Amniotic stem cell (primary cell): ENCODE results near the gene OGFOD2.

Source experiments
- DNase-seq: peaks from one replicate; lab custom pipeline; 2025; lab: John Stamatoyannopoulos, UW

Gene OGFOD2

DNA sequence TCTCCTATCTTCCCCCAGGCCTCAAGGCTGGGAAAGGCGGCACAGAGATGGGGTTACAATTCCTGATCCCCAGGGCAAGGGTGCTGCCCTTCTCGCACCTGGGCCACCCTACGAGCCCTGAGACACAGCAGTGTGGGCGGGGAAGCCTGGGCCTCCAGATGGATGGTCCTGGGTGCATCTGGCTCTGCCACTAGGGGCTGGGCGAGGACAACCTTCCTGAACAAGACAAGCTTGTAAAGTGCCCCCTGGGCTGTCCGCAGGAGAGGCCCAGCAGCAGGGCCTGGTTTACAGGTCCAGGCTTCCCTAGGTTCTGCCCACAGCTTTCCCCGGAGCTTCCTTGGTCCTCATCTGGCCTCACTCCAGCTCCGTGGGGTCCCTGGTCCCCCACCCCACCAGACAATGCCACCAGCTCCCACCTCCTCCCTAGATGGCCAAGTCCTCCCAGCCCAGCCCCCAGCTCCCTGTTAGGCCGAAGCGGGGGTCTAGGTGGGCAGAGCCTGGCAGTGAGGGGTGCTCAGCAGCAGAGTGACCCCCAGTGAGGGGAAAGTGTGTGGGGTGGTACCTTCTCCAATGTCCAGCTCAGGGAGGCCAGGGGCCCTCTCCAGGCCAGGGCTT is 14.3 kb downstream of the OGFOD2 start:
- no peak for DNase-seq

GRCh38 chr12:122989874-122990419 is 14.9 kb downstream of the OGFOD2 start:
- DNase-seq, result no peak

- no peak for DNase-seq
Observed at GRCh38 chr12:122990561-122990960, 15.5 kb downstream of the OGFOD2 start.

GRCh38 chr12:122990961-122991622 is 16.0 kb downstream of the OGFOD2 start:
- DNase-seq, result no peak

- DNase-seq, result no peak
Observed at GRCh38 chr12:122991623-122992275, 16.7 kb downstream of the OGFOD2 start.

GRCh38 chr12:122992386-122992785 is 17.3 kb downstream of the OGFOD2 start:
- DNase-seq, result no peak

- no peak for DNase-seq
Observed at GRCh38 chr12:122994140-122994675, 19.2 kb downstream of the OGFOD2 start.

- DNase-seq, result no peak
Observed at GRCh38 chr12:122994781-122995502, 19.9 kb downstream of the OGFOD2 start.

DNA sequence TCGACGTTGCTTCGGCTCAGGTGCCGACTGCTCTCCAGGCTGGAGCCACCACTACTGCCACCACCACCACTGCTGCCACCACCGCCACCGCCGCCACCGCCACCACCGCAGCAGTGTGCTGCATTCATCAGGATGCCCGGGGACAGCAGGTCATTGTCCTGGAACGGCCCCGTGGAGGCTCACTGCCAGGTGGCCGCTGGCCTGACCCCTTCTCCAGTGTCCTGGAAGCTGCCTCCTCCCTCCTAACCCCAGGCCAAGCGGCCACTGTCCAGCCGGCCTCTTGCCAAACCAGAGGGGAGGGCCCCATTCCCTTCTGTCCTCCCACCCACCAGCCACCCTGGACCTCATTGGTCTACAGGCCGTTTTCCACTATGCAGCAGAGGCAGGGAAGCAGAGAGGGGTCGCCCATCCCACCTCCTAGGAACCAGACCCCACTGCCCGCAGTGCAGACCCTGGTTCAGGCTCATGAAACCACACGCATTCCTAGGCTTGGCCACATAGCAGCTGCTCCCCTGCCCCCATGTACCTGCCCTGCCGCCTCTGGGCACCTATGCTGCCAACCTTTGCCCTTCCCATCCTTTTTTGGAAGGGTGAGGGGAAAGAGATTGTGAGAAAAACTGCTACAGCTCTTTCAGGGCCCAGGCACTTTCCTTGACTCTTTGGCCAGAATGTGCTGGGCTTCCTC is 20.6 kb downstream of the OGFOD2 start:
- DNase-seq, result no peak

DNA sequence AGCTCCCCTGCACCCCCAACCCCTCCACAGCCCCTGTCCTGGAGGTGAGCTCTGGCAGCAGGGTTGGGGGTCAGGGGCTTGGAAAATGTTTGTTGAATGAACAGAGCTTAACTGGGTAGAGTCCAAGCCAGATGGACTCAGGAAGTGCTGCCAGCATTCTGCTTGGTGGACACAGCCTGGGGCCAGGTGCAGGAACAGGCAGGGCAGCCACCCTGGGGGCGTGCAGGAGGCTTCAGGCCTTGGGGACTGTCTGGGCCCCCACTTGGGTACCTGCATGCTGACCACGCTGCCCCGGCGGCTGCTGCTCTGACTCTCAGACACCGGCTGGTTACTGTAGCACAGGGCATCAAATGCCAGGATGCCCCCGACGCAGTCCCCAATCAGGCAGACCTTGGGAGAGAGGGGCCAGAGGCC is 21.2 kb downstream of the OGFOD2 start:
- no peak for DNase-seq

- no peak for DNase-seq
Observed at GRCh38 chr12:122996621-122997342, 21.7 kb downstream of the OGFOD2 start.

- DNase-seq, result no peak
Observed at GRCh38 chr12:122997343-122998250, 22.6 kb downstream of the OGFOD2 start.

GRCh38 chr12:122998316-122998715 is 23.3 kb downstream of the OGFOD2 start:
- no peak for DNase-seq

- DNase-seq, result no peak
Observed at GRCh38 chr12:122999196-122999946, 24.3 kb downstream of the OGFOD2 start.

DNA sequence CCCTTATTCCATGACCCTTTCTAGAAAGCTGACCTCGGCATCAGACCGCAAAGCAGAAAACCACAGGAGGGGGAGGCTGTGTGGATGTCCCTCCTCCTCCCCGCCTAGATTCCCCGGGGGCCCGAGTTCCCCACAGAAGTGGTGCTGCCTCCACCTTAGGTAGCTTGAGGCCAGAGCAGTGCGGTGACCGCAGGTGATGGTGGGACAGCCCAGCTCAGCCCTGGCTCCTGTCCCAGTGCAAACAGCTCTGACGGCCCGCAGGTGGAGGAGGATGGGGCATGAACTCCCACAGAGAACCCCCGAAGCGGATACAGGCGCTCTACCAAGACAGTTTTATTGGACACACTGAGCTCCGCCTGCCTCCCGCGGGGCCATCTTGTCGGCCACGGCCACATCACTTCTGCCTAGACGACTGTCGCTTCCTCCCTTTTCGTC is 25.0 kb downstream of the OGFOD2 start:
- no peak for DNase-seq

DNA sequence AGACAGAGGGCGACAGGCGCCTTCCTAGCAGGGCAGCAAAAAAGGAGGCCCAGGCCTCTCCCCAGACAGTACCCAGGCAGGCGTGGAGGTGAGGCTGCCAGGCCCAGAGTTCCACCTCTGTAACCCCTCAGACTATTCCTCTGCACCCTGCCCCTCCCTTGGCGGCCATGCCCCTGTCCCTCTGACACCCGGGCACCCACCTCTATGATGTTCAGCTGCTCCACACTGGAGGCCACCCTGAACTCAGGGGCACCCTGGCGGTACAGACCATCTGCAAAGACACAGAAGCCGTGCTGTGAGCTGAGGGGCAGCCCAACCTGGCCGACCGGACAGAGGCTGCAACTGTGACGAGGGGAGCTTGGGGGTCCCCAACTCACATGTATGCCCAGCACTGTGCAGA is 25.5 kb downstream of the OGFOD2 start:
- DNase-seq, result no peak

- no peak for DNase-seq
Observed at GRCh38 chr12:123001464-123001863, 26.4 kb downstream of the OGFOD2 start.

DNA sequence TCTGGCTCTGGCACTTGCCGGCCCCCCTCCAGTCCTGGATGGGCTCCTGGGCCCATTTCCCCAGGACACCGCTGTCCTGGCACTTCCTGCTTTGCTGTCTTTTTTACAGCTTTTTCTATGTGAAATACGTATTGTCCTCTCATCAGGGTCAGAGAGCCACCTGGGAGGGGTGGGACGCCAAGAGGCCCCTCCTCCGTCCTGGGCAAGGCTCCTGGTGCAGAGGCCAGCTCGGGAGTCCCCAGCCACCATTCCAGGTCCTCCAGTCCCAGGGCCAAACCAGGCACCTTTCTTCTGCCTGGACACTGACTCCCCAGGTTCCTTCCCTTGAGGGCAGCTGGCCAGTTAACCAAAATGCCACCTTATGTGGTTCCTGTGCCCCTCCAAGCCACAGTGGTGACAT is 28.2 kb downstream of the OGFOD2 start:
- DNase-seq, result no peak

- no peak for DNase-seq
Observed at GRCh38 chr12:123004287-123004686, 29.2 kb downstream of the OGFOD2 start.
